HEK293 (cell line): ENCODE measurements around the gene MIGA1.

Experiments used
- CTCF ChIA-PET: fragments of 350-600 bp; formaldehyde crosslinking; extraction: SDS; loops from one replicate; lab custom pipeline; 2021; ENCODE audit warnings: antibody characterized with exemption; lab: Yijun Ruan, JAX
- POLR2A ChIA-PET: fragments of 300-600 bp; formaldehyde crosslinking; extraction: SDS; loops from one replicate; lab custom pipeline; 2020; ENCODE audit warnings: antibody characterized with exemption, inconsistent platforms; lab: Yijun Ruan, JAX
- H3K27ac ChIP-seq: fragments of 200-500 bp; sonication (Bioruptor generic); 2 replicates; pipeline ENCODE4 v1.5.1; 2014; ENCODE audit warnings: low read depth, low read length, control low read depth, inconsistent platforms; ENCODE audit errors: extremely low read depth
- H3K36me3 ChIP-seq, 2 experiments: fragments of 200-500 bp in 1 of 2; sonication (Bioruptor generic) in 1 of 2; 1 replicate in 1 of 2; 2 replicates in 1 of 2; pipeline ENCODE4 v1.5.1; 2014 to 2017; ENCODE audit warnings: inconsistent platforms in 2 of 2, low read length in 2 of 2; ENCODE audit not compliant: control insufficient read depth in 2 of 2, insufficient read depth in 1 of 2
- H3K4me1 ChIP-seq: fragments of 200-500 bp; sonication (Bioruptor generic); 2 replicates; pipeline ENCODE4 v1.5.1; 2014; ENCODE audit warnings: mild to moderate bottlenecking, low read length, inconsistent platforms; ENCODE audit not compliant: control insufficient read depth, insufficient read depth
- H3K4me3 ChIP-seq: 2 replicates; pipeline ENCODE4 v1.5.1; 2011; ENCODE audit warnings: low read depth, mild to moderate bottlenecking, control low read depth, low read length, moderate library complexity
- H3K9me3 ChIP-seq: fragments of 200-500 bp; sonication (Bioruptor generic); 2 replicates; pipeline ENCODE4 v1.5.1; 2014; ENCODE audit warnings: low read depth, low read length, inconsistent platforms; ENCODE audit not compliant: control insufficient read depth, insufficient read depth
- GLIS1 ChIP-seq: fragments of 450-650 bp; formaldehyde crosslinking; IDR thresholded peaks from 2 replicates; pipeline ENCODE4 v1.5.1; 2016; ENCODE audit warnings: missing biosample characterization, missing genetic modification characterization
- GLIS2 ChIP-seq: fragments of 450-650 bp; formaldehyde crosslinking; IDR thresholded peaks from 2 replicates; pipeline ENCODE4 v1.5.1; 2016; ENCODE audit warnings: missing biosample characterization, missing genetic modification characterization
- IKZF3 ChIP-seq: fragments of 450-650 bp; IDR thresholded peaks from 2 replicates; pipeline ENCODE4 v1.5.0; 2018; ENCODE audit warnings: missing biosample characterization, mild to moderate bottlenecking, missing genetic modification characterization, moderate library complexity
- KLF16 ChIP-seq: fragments of 450-650 bp; formaldehyde crosslinking; IDR thresholded peaks from 2 replicates; pipeline ENCODE4 v1.5.1; 2017; ENCODE audit warnings: missing biosample characterization, missing genetic modification characterization
- KLF17 ChIP-seq: fragments of 450-650 bp; formaldehyde crosslinking; IDR thresholded peaks from 2 replicates; pipeline ENCODE4 v1.5.1; 2016; ENCODE audit warnings: missing biosample characterization, missing genetic modification characterization
- KLF7 ChIP-seq: fragments of 450-650 bp; formaldehyde crosslinking; IDR thresholded peaks from 2 replicates; pipeline ENCODE4 v1.5.1; 2016; ENCODE audit warnings: missing biosample characterization, missing genetic modification characterization, borderline replicate concordance
- SETDB1 ChIP-seq: IDR thresholded peaks from one replicate; pipeline ENCODE4 v1.6.1; 2017; ENCODE audit warnings: mild to moderate bottlenecking, low read length, moderate library complexity, mixed read lengths; ENCODE audit not compliant: insufficient read length
- ZFHX2 ChIP-seq: fragments of 450-650 bp; formaldehyde crosslinking; conservative IDR thresholded peaks from 2 replicates; pipeline ENCODE4 v1.5.1; 2016; ENCODE audit warnings: missing biosample characterization, missing genetic modification characterization
- ZNF510 ChIP-seq: fragments of 450-650 bp; formaldehyde crosslinking; IDR thresholded peaks from 2 replicates; pipeline ENCODE4 v1.5.1; 2018; ENCODE audit warnings: mild to moderate bottlenecking, missing genetic modification characterization, missing biosample characterization; ENCODE audit not compliant: insufficient replicate concordance
- ZNF518A ChIP-seq: fragments of 450-650 bp; formaldehyde crosslinking; conservative IDR thresholded peaks from 2 replicates; pipeline ENCODE4 v1.5.1; 2016; ENCODE audit warnings: low read depth, missing biosample characterization, missing genetic modification characterization
- ZNF529 ChIP-seq: fragments of 450-650 bp; formaldehyde crosslinking; IDR thresholded peaks from 2 replicates; pipeline ENCODE4 v1.5.1; 2017; ENCODE audit warnings: missing genetic modification characterization, missing biosample characterization; ENCODE audit not compliant: insufficient replicate concordance
- ZNF626 ChIP-seq: fragments of 450-650 bp; sonication (Bioruptor Pico); formaldehyde crosslinking; IDR thresholded peaks from 2 replicates; pipeline ENCODE4 v1.5.1; 2018; ENCODE audit warnings: missing biosample characterization, missing genetic modification characterization, inconsistent platforms
- ZNF639 ChIP-seq: fragments of 450-650 bp; formaldehyde crosslinking; IDR thresholded peaks from 2 replicates; pipeline ENCODE4 v1.5.1; 2016; ENCODE audit warnings: missing biosample characterization, missing genetic modification characterization
- ZSCAN18 ChIP-seq: fragments of 450-650 bp; formaldehyde crosslinking; IDR thresholded peaks from 2 replicates; pipeline ENCODE4 v1.5.1; 2016; ENCODE audit warnings: missing biosample characterization, missing genetic modification characterization
- ZSCAN23 ChIP-seq: fragments of 450-650 bp; formaldehyde crosslinking; IDR thresholded peaks from 2 replicates; pipeline ENCODE4 v1.5.1; 2016; ENCODE audit warnings: missing biosample characterization, missing genetic modification characterization
- TF ChIP-seq, protein P1 (sequence below): fragments of 450-650 bp; formaldehyde crosslinking; IDR thresholded peaks from 2 replicates; pipeline ENCODE4 v1.5.1; 2016; ENCODE audit warnings: missing biosample characterization, missing genetic modification characterization
- TF ChIP-seq, protein P2 (sequence below): fragments of 450-650 bp; formaldehyde crosslinking; IDR thresholded peaks from 2 replicates; pipeline ENCODE4 v1.5.1; 2017; ENCODE audit warnings: missing biosample characterization, missing genetic modification characterization

MIGA1 gene

DNA sequence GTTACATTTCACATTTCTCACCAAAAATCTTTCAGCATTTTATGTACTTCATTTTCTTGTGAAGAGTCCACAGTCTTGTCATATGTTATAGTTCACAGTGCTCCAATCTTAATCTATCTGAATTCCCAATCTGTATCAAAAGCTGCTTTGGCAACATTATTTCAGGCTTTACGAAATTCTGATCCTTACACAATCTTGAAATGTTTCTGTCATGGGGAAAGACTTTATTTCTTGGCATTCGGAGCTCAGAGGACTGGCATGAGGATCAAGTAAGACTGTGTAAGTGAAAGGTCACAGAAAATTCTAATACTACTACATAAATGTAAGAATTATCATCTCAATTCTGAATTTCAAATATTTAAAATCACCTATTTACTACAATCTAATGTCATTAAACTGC, 21.8 kb upstream of the MIGA1 start:
- peaks cover 15% of the 10 kb centered on the region for H3K4me1 ChIP-seq
- H3K27ac ChIP-seq: no peak overlapping the region
- no peaks in the 10 kb centered on the region; a peak in 1 of 3 replicates for H3K36me3 ChIP-seq
- no peaks in the 10 kb centered on the region for H3K9me3 ChIP-seq
- POLR2A ChIA-PET: no interaction called here
- TF ChIP-seq ZNF626: no peak
- TF ChIP-seq ZNF510: no peak
- no peak for TF ChIP-seq ZNF529 (tag by site-specific recombination)
- TF ChIP-seq, protein P1, sequence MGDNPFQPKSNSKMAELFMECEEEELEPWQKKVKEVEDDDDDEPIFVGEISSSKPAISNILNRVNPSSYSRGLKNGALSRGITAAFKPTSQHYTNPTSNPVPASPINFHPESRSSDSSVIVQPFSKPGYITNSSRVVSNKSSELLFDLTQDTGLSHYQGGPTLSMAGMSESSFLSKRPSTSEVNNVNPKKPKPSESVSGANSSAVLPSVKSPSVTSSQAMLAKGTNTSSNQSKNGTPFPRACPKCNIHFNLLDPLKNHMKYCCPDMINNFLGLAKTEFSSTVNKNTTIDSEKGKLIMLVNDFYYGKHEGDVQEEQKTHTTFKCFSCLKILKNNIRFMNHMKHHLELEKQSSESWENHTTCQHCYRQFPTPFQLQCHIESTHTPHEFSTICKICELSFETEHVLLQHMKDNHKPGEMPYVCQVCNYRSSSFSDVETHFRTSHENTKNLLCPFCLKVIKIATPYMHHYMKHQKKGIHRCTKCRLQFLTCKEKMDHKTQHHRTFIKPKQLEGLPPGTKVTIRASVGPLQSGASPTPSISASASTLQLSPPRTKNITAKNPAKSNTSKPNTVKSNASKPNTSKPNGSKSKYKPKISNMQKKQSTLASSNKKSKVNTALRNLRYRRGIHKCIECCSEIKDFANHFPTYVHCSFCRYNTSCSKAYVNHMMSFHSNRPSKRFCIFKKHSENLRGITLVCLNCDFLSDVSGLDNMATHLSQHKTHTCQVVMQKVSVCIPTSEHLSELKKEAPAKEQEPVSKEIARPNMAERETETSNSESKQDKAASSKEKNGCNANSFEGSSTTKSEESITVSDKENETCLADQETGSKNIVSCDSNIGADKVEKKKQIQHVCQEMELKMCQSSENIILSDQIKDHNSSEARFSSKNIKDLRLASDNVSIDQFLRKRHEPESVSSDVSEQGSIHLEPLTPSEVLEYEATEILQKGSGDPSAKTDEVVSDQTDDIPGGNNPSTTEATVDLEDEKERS (tag by site-specific recombination): no peak
- no peak for TF ChIP-seq ZFHX2 (tag by site-specific recombination)
- TF ChIP-seq KLF7 (tag by site-specific recombination): no peak
- TF ChIP-seq, protein P2, sequence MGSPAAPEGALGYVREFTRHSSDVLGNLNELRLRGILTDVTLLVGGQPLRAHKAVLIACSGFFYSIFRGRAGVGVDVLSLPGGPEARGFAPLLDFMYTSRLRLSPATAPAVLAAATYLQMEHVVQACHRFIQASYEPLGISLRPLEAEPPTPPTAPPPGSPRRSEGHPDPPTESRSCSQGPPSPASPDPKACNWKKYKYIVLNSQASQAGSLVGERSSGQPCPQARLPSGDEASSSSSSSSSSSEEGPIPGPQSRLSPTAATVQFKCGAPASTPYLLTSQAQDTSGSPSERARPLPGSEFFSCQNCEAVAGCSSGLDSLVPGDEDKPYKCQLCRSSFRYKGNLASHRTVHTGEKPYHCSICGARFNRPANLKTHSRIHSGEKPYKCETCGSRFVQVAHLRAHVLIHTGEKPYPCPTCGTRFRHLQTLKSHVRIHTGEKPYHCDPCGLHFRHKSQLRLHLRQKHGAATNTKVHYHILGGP (tag by site-specific recombination): no peak
- TF ChIP-seq KLF17 (tag by site-specific recombination): no peak
- TF ChIP-seq ZSCAN18: no peak
- TF ChIP-seq, all 188 proteins: peak for 0
- H3K4me3 ChIP-seq: no peak overlapping the region
- CTCF ChIA-PET: interaction anchor here (0.7 to 1.0 kb wide), 3 partner anchors 12 to 143 kb away, joined by 3 to 4 read pairs (median 4); no protein-coding TSS in a partner anchor

DNA sequence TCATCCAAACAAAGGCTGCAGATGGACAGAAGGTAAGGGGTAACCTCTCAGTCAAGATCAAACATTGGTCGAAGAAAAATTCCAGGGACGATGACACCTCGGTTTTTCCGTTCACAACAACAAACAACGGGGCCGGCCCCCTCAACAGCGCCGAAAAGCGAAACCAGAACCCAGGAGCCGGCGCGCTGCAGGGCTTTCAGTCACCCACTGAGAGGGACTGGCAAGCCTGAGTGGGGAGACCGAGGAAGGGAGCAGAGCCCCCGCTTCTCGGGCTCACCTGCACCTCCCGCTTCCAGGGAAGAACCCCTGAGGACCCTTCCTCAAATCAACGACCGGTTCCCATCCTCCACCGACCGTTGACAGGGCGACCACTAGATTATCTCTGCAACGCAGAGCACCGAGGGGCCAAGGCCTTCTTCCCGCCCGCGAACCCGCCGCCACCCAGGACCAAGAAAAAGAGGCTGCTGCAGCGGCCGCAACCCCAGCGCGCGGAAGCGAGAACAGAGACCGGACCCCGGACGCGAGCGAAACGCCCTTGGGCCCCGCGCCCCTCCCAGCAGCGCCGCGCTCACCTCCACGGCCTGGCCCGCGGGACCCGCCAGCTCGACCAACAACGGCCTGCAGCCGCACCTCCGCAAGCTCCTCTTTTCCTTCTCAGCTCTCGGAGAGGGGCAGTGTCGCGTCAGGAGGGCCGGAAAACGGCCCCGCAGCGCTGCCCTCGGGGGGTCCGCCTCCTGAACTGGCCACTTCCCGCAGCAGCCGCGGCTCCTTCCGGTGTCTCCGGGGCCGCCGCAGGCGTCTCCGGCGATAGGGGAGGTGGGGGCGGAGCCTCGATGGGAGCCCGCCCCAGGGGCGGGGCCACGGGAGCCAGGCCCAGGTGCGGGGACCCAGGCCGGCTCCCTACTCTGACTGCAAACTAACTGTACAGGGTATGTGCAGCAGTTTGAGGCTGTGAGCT, 20.1 kb upstream of the MIGA1 start, which contains the start of gene USP33:
USP33 (minus strand) TSS at position 782 of the 958 bp plus-strand sequence. CDS start 18,155 bp downstream, outside the sequence.
- H3K4me1 ChIP-seq: peaks cover 15% of the 10 kb centered on the region
- ChIA-PET POLR2A (interaction anchor here (0.9 to 1.0 kb wide), 4 partner anchors 20 to 219 kb away, joined by 3 to 6 read pairs (median 4); partner anchors contain the start of genes FUBP1, MIGA1 and NEXN), CTCF (no interaction called here)
- H3K27ac ChIP-seq: peak within 1 kb of the TSS; percentile 84
- H3K9me3 ChIP-seq: no peaks in the 10 kb centered on the region
- H3K36me3 ChIP-seq: no peaks in the 10 kb centered on the region
- peak within 1 kb of the TSS; percentile 59 for H3K4me3 ChIP-seq
- peak; percentile 68; the same call in 1 of the 2 replicates for TF ChIP-seq KLF16
- 0 out of 2 replicates have a peak, but pooled peaks have one; percentile 28 for TF ChIP-seq KLF17 (tag by site-specific recombination)
- peak; percentile 46; the same call in 1 of the 2 replicates for TF ChIP-seq ZNF518A
- TF ChIP-seq IKZF3: peak; percentile 60
- peak; percentile 84 for TF ChIP-seq GLIS1
- TF ChIP-seq SETDB1: no peak
- 0 out of 2 replicates have a peak, but pooled peaks have one; percentile 23 for TF ChIP-seq ZNF639 (tag by site-specific recombination)
- peak; percentile 99 for TF ChIP-seq GLIS2 (tag by site-specific recombination)
- no peak for TF ChIP-seq ZSCAN23 (tag by site-specific recombination)
